Osteoblast (primary cell): Measurements from ENCODE around the gene TEC. TPM values are rescaled to one million over a fixed set of nuclear protein-coding genes. Genes with fewer than 3 reads are reported as not detected.
"Not testable (repeated sequence)": the region's sequence is repeated elsewhere in the genome, so short reads cannot be mapped to it uniquely, and the experiment has no call there.

ENCODE experiments used
- DNase-seq: peaks from one replicate; pipeline ENCODE4 v3.0.0; 2011; ENCODE audit warnings: low spot score, mixed read lengths; ENCODE audit not compliant: insufficient read length; ENCODE audit errors: missing footprints
- H2AFZ ChIP-seq: 2 replicates; pipeline ENCODE4 v1.6.0; 2011; ENCODE audit warnings: mild to moderate bottlenecking, low read length
- H3K27ac ChIP-seq: 2 replicates; pipeline ENCODE4 v1.5.1; 2011; ENCODE audit warnings: mild to moderate bottlenecking, low read depth, low read length, moderate library complexity
- H3K27me3 ChIP-seq: 2 replicates; pipeline ENCODE4 v1.6.0; 2012; ENCODE audit warnings: mild to moderate bottlenecking, control low read depth, inconsistent platforms, low read length, moderate library complexity; ENCODE audit not compliant: insufficient read depth
- H3K36me3 ChIP-seq: 2 replicates; pipeline ENCODE4 v1.5.1; 2011; ENCODE audit warnings: mild to moderate bottlenecking, low read length, control low read depth, moderate library complexity; ENCODE audit not compliant: insufficient read depth
- H3K4me1 ChIP-seq: 2 replicates; pipeline ENCODE4 v1.5.1; 2011; ENCODE audit warnings: mild to moderate bottlenecking, low read length, control low read depth, moderate library complexity; ENCODE audit not compliant: insufficient read depth
- H3K4me2 ChIP-seq: 2 replicates; pipeline ENCODE4 v1.6.0; 2011; ENCODE audit warnings: mild to moderate bottlenecking, low read length; ENCODE audit not compliant: insufficient read depth
- H3K4me3 ChIP-seq: fragments of 200-600 bp; sonication (generic); 3 replicates; pipeline ENCODE4 v1.5.1; 2012; ENCODE audit warnings: mild to moderate bottlenecking, low read length, inconsistent platforms; ENCODE audit not compliant: insufficient read depth
- H3K79me2 ChIP-seq: 2 replicates; pipeline ENCODE4 v1.6.0; 2012; ENCODE audit warnings: mild to moderate bottlenecking, low read length, control low read depth, inconsistent platforms; ENCODE audit not compliant: insufficient read depth
- H3K9me3 ChIP-seq: 2 replicates; pipeline ENCODE4 v1.5.1; 2011; ENCODE audit warnings: low read depth, low read length, control low read depth
- H4K20me1 ChIP-seq: 2 replicates; pipeline ENCODE4 v1.6.0; 2012; ENCODE audit warnings: mild to moderate bottlenecking, low read length, control low read depth; ENCODE audit not compliant: insufficient read depth
- total RNA-seq: library from RNA; depleted of rRNA; stranded (reverse); fragments of >200 nt; gene quantifications from 2 replicates; pipeline ENCODE4 v1.2.3, GENCODE V29; 2012
- TF ChIP-seq, protein P1 (sequence below): IDR thresholded peaks from 2 replicates; pipeline ENCODE4 v1.5.1; 2011; ENCODE audit warnings: mild to moderate bottlenecking, low read depth, low read length, moderate library complexity; ENCODE audit errors: extremely low read depth

The TEC gene
- total RNA-seq, 1 donor = 1.8 TPM

DNA sequence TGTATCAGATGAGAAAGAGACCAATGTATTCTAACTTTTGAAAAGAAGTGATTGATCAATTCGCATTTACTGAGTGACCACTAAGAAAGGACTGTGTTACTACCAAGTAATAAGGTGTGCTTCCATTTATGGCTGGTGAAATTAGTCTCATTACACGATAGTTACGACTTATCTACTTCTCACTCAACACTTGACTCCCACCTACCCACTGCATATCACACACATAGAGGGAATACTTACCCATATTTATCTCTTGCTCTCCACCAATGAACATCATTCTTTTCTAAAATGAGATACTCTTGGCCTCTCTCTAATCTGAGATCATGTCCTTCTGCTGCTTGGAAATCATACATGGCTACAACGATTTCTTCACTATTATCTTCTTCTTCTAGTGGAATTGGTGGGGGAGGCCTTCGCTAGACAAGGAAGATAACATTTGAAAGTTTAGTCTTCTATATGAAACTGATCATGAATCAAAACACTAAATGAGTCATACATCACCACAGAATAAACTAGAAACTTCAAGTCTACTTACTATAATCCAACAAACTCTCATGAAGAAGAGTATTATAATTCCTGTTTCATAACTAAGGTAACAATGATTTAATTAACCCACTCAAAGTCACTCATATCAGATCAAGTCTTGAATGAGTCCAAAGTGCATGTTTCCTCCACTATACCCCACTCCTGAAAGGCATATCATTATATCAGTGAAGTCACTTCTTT lies 101.9 kb downstream of the TEC start:
- Histone ChIP-seq H3K79me2 (no peaks in the 10 kb centered on the region), H2AFZ (no peak overlapping the region), H3K27ac (no peak overlapping the region), H4K20me1 (no peaks in the 10 kb centered on the region), H3K36me3 (no peaks in the 10 kb centered on the region), H3K4me3 (no peak overlapping the region), H3K27me3 (no peaks in the 10 kb centered on the region), H3K4me1 (peaks cover under 1% of the 10 kb centered on the region), H3K4me2 (no peak overlapping the region), H3K9me3 (no peaks in the 10 kb centered on the region)
- TF ChIP-seq, protein P1, sequence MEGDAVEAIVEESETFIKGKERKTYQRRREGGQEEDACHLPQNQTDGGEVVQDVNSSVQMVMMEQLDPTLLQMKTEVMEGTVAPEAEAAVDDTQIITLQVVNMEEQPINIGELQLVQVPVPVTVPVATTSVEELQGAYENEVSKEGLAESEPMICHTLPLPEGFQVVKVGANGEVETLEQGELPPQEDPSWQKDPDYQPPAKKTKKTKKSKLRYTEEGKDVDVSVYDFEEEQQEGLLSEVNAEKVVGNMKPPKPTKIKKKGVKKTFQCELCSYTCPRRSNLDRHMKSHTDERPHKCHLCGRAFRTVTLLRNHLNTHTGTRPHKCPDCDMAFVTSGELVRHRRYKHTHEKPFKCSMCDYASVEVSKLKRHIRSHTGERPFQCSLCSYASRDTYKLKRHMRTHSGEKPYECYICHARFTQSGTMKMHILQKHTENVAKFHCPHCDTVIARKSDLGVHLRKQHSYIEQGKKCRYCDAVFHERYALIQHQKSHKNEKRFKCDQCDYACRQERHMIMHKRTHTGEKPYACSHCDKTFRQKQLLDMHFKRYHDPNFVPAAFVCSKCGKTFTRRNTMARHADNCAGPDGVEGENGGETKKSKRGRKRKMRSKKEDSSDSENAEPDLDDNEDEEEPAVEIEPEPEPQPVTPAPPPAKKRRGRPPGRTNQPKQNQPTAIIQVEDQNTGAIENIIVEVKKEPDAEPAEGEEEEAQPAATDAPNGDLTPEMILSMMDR = no peak
- DNase-seq = no peak

DNA sequence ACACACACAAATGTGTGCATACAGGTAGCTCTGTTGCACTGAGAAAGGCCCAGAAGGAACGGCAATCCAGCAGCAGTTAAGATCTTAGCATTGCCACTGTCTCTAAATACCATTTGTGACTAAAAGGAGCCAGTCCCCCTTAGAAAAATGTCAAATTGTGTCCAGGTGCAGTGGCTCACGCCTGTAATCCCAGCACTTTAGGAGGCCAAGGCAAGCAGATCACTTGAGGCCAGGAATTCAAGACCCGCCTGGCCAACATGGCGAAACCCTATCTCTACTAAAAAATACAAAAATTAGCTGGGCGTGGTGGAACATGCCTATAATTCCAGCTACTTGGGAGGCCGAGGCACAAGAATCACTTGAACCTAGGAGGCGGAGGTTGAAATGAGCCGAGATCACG lies 105.1 kb downstream of the TEC start:
- not testable (repeated sequence) for H2AFZ ChIP-seq, H3K27me3 ChIP-seq, H4K20me1 ChIP-seq, H3K27ac ChIP-seq, H3K4me3 ChIP-seq, DNase-seq, H3K79me2 ChIP-seq, H3K4me2 ChIP-seq, H3K36me3 ChIP-seq, H3K9me3 ChIP-seq
- H3K4me1 ChIP-seq = peaks cover 12% of the 10 kb centered on the region

DNA sequence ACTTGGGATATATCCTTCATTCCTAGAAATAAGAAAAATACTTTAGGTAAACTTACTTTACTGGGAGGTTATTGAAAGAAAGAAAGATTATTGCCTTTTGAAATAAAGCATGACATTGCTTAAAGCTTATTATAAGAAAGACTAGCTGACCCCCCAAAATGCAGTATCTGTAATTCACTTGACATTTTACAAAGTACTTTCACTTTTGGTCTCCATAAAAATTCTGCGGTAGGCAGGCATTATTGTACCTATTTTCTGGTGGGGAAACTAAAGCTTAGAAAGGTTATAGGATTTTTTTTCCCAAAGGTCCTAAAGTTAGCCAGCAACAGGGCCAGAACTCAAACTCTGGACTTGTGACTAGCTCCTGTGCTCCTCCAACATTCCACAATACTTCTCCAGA lies 105.9 kb downstream of the TEC start:
- no peak overlapping the region for H3K4me3 ChIP-seq

DNA sequence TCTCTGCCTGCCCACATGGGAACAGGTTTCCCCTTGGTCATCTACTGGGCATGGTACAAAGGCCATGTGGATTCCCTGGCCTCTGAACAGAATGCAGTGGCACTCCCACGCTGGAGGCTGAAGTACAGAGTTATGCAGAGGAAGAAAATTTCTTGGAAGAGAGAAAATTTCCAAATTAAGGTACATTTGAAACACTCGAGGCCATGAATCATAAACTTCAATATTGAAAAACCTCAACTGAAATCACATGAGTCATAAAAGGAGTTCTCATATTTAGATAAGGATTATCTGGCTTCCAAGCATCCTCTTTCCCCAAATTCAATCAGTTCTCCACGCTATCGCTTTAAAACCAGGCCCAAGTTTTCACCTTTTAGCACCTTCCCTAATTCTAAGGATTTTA lies 107.5 kb downstream of the TEC start:
- Histone ChIP-seq H3K27ac (peak overlapping the region; percentile 29), H3K4me3 (no peak overlapping the region)
- no peak for DNase-seq

More for the DNA sequence above, 105.9 kb downstream of the TEC start:
- TF ChIP-seq, protein P1 = no peak
- Histone ChIP-seq H3K9me3 (no peaks in the 10 kb centered on the region), H4K20me1 (no peaks in the 10 kb centered on the region), H2AFZ (no peak overlapping the region), H3K27ac (no peak overlapping the region), H3K4me1 (peaks cover 12% of the 10 kb centered on the region), H3K4me2 (peak overlapping the region; percentile 0), H3K27me3 (no peaks in the 10 kb centered on the region), H3K79me2 (no peaks in the 10 kb centered on the region), H3K36me3 (no peaks in the 10 kb centered on the region)
- no peak for DNase-seq

More for the DNA sequence above, 107.5 kb downstream of the TEC start:
- H4K20me1 ChIP-seq = no peaks in the 10 kb centered on the region
- peaks cover 12% of the 10 kb centered on the region for H3K4me1 ChIP-seq
- H3K79me2 ChIP-seq = no peaks in the 10 kb centered on the region
- no peaks in the 10 kb centered on the region for H3K9me3 ChIP-seq
- TF ChIP-seq, protein P1 = no peak
- no peak overlapping the region for H3K4me2 ChIP-seq
- H2AFZ ChIP-seq = peak overlapping the region; percentile 6
- H3K27me3 ChIP-seq = no peaks in the 10 kb centered on the region
- no peaks in the 10 kb centered on the region for H3K36me3 ChIP-seq
